Heart right ventricle (tissue), 16 donors: Measurements from ENCODE around the gene CMIP. TPM values are rescaled to one million over a fixed set of nuclear protein-coding genes. Genes with fewer than 3 reads are reported as not detected.

ENCODE experiments used
- ATAC-seq, 8 donors: fragments of 200-7000 bp; cut with Tn5 transposase; one replicate each; pipeline ENCODE4 v1.9.1; 2020; ENCODE audit warnings: mild to moderate bottlenecking in 8 of 8, moderate library complexity in 8 of 8, moderate number of reproducible peaks in 1 of 8
- DNase-seq, 2 donors: peaks; one replicate each; pipeline ENCODE4 v3.0.0-alpha.2; 2020
- H3K27ac ChIP-seq, 10 donors: fragments of 200-600 bp; sonication (generic) in 2 of 10; one replicate each; pipeline versions ENCODE4 v1.5.0 to v1.8.0; 2020 to 2022; ENCODE audit warnings: mild to moderate bottlenecking in 3 of 10
- H3K27me3 ChIP-seq, 7 donors: fragments of 200-600 bp; one replicate each; pipeline ENCODE4 v1.8.0; 2021 to 2022; ENCODE audit warnings: mild to moderate bottlenecking in 2 of 7
- H3K36me3 ChIP-seq, 9 donors: fragments of 200-600 bp; sonication (generic) in 1 of 9; one replicate each; pipeline versions ENCODE4 v1.5.0 to v1.8.0; 2020 to 2022; ENCODE audit warnings: mild to moderate bottlenecking in 2 of 9
- H3K4me1 ChIP-seq, 9 donors: fragments of 200-600 bp; sonication (generic) in 1 of 9; one replicate each; pipeline versions ENCODE4 v1.5.0 to v1.8.0; 2020 to 2022; ENCODE audit warnings: mild to moderate bottlenecking in 4 of 9
- H3K4me3 ChIP-seq, 10 donors: fragments of 200-600 bp; sonication (generic) in 2 of 10; one replicate each; pipeline versions ENCODE4 v1.5.0 to v1.8.0; 2020 to 2022; ENCODE audit warnings: mild to moderate bottlenecking in 7 of 10, moderate library complexity in 2 of 10
- H3K9me3 ChIP-seq, 11 donors: fragments of 200-600 bp in 10 of 11; sonication (generic) in 2 of 11; one replicate each; pipeline versions ENCODE4 v1.5.0 to v1.8.0; 2013 to 2022; ENCODE audit warnings: mild to moderate bottlenecking in 2 of 11, control low read depth in 1 of 11, moderate library complexity in 1 of 11
- WGBS, 2 donors: extraction: QIAGEN DNeasy Blood & Tissue Kit; methylation state at CpG; one replicate each; pipeline ENCODE4 v1.1.7; 2013; ENCODE audit warnings: inconsistent platforms in 1 of 2; 5-methylcytosine and 5-hydroxymethylcytosine counted together
- intact Hi-C, 10 donors: fragments of 100-400 bp; cut with DNase I; formaldehyde crosslinking; loops; one replicate each; pipeline versions ENCODE4 v1.11.1 to v1.14.2; 2022
- polyA plus RNA-seq, 2 donors: library from polyadenylated mRNA; stranded (reverse); fragments of 200-250 nt; gene quantifications; one replicate each; pipeline ENCODE4 v1.2.3, GENCODE V29; 2013
- total RNA-seq, 10 donors: library from RNA; stranded (reverse); fragmentation: NEBNext Ultra II Directional in 3 of 10; extraction: Animal tissue kit (Norgen Biotek cat#: 25700) in 3 of 10; gene quantifications; one replicate each; pipeline versions ENCODE4 v1.2.1 to v1.2.4, GENCODE V29; 2021 to 2023
- TF ChIP-seq, protein P1 (sequence below), 9 donors: fragments of 200-600 bp; sonication (generic) in 2 of 9; IDR thresholded peaks; one replicate each; pipeline versions ENCODE4 v1.5.0 to v1.8.0; 2021 to 2022; ENCODE audit warnings: antibody characterized with exemption in 9 of 9, mild to moderate bottlenecking in 5 of 9, moderate library complexity in 1 of 9
- donor health status: Arrhythmogenic right ventricular cardiomyopathy.
- donor health status: ischemic (EF 13 %, LVEDD 7.1; RV severe dilation, severe dysfunction).
- donor health status: healthy with polysubstance abuse.
- donor health status: DM: no; HTN: yes; CAD: no.
- donor health status: DM: no; HTN: no; CAD: no.
- donor health status: ischemic (EF 25% LVEDD 6.9; RV normal size, moderate dysfunction).
- donor health status: ischemic (EF 25% LVEDD 5.7; RV mildly dilated, moderate dysfunction).
- donor health status: healthy.
- donor health status: DM: yes; HTN: yes; CAD: no.
- donor health status: Ischemic cardiomyopathy.
- donor health status: ischemic (EF 35%, LVEDD 5.7; RV mildly dilated, moderate dysfunction).
- donor health status: nonischemic (EF 11% LVEDD 7.7; RV severe dilation, severe dysfunction).
- donor health status: DM: yes; HTN: yes; CAD: no.
- donor health status: PGD.
- donor health status: ischemic (EF 29% LVEDD 5.4; RV normal size, mild dysfunction).
- donor health status: nonischemic (EF 23%, LVEDD 6.1; RV moderate dilation, normal function).

The CMIP gene
- total and polyA plus RNA-seq, 12 donors = 5.4 to 32.8 (median 13.0) TPM

DNA sequence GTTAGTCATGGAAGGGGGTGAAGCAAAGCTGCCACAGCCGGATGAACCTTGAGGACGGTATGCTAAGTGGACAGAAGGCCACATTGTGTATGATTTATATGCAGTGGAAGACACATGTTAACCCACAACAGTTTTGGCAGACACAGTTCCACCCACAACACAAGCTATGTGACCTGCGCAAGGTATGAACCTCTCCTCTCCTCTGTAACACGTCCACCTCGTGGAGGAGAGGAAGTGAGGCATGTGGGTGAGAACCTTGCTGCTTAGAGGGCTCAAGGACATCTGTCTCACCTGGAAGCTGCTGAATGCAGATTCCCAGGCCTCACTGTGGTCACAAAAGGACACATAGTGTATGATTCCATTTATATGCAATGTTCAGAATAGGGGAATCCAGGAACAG is 198.3 kb downstream of the CMIP start:
- H3K36me3 ChIP-seq = peaks cover 0 to 9% (median 0%) of the 10 kb centered on the region in 9 donors
- no peaks in the 10 kb centered on the region for H3K9me3 ChIP-seq
- TF ChIP-seq, protein P1, sequence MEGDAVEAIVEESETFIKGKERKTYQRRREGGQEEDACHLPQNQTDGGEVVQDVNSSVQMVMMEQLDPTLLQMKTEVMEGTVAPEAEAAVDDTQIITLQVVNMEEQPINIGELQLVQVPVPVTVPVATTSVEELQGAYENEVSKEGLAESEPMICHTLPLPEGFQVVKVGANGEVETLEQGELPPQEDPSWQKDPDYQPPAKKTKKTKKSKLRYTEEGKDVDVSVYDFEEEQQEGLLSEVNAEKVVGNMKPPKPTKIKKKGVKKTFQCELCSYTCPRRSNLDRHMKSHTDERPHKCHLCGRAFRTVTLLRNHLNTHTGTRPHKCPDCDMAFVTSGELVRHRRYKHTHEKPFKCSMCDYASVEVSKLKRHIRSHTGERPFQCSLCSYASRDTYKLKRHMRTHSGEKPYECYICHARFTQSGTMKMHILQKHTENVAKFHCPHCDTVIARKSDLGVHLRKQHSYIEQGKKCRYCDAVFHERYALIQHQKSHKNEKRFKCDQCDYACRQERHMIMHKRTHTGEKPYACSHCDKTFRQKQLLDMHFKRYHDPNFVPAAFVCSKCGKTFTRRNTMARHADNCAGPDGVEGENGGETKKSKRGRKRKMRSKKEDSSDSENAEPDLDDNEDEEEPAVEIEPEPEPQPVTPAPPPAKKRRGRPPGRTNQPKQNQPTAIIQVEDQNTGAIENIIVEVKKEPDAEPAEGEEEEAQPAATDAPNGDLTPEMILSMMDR (IDR thresholded peaks at IDR 0.05) = no peak
- no peak overlapping the region for H3K27ac ChIP-seq
- no peak for ATAC-seq
- H3K4me3 ChIP-seq = no peak overlapping the region
- no peaks in the 10 kb centered on the region for H3K27me3 ChIP-seq
- intact Hi-C loops = no loop called here
- H3K4me1 ChIP-seq = peaks cover 0 to 37% (median 18%) of the 10 kb centered on the region in 9 donors
- DNase-seq = no peak
- WGBS, 2 donors = 92 to 97% methylated on average over 5 of the region's 5 CpGs

DNA sequence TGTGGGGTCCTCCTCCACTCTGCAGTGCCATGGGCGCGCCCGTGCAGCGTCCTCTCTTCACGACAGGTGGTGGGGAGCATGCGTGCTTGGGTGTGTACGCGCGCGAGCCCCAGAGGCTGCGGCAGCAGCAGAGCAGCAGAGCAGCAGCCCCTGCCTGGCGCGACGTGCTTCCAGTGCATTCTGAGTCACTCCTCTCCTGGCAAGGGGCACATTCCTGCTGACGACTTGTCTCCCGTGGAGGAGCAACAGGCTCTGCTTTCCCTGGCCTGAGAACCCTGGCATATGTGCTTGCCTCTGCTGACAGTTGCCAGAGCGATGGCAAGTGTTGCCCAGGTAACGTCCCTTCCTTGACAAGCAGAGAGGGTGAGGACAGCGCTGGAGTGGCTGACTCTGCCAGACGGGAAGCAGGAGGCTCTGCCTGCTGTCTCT is 200.7 kb downstream of the CMIP start:
- H3K9me3 ChIP-seq = no peaks in the 10 kb centered on the region
- DNase-seq = peak; percentile 61 to 66
- H3K4me3 ChIP-seq = peak overlapping the region in 5 of 10 donors; percentile 11 to 40 (median 20)
- TF ChIP-seq, protein P1 (IDR thresholded peaks at IDR 0.05) = no peak
- peak; percentile 61 to 97 (median 90) for ATAC-seq
- 32 to 43% methylated on average over 20 of the region's 20 CpGs for WGBS, 2 donors
- H3K4me1 ChIP-seq = peaks cover 0 to 16% (median 12%) of the 10 kb centered on the region in 9 donors
- peaks cover 0 to 9% (median 0%) of the 10 kb centered on the region in 9 donors for H3K36me3 ChIP-seq
- no peaks in the 10 kb centered on the region for H3K27me3 ChIP-seq
- intact Hi-C loops = no loop called here
- H3K27ac ChIP-seq = no peak overlapping the region

DNA sequence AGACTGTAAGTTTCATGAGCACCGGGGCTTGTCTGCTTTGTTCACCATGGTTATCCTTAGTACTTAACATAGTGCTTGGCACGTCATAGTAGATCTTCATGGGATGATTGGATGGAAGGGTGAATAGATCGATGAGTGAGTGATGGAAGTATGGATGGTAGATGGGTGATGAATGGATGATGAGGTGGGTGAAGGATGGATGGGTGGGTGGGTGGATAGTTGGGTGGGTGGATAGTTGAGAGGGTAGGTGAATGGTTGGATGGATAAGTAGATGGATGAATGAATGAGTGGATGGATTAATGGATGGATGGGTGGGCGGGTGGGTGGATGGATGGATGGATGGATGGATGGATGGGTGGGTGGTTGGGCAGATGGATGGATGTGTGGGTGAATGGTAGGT is 201.3 kb downstream of the CMIP start:
- Histone ChIP-seq H3K4me3 (no peak overlapping the region), H3K4me1 (peaks cover 0 to 18% (median 12%) of the 10 kb centered on the region in 9 donors), H3K36me3 (peaks cover 0 to 9% (median 0%) of the 10 kb centered on the region in 9 donors), H3K9me3 (no peaks in the 10 kb centered on the region), H3K27me3 (no peaks in the 10 kb centered on the region), H3K27ac (no peak overlapping the region)
- TF ChIP-seq, protein P1 (IDR thresholded peaks at IDR 0.05) = no peak
- WGBS, 2 donors = 69 to 80% methylated on average over 4 of the region's 4 CpGs
- ATAC-seq (no peak), DNase-seq (no peak)
- intact Hi-C loops = no loop called here

DNA sequence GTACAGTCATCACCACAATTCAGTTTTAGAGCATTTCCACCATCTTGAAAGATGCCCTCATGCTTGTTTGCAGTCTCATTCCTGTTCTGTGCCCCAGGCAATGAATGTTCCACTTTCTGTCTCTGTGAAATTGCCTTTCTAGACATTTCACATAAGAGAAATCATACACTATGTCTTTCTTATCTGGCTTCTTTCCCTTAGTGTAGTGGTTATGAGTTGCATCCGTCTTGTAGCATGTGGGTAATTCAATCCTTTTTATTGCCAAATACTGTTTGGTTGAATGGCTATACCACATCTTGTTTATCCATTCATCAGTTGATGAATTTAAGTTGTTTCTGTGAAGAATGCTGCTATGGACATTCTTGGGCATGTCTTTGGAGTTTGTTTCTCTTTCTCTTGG is 202.0 kb downstream of the CMIP start:
- TF ChIP-seq, protein P1 (IDR thresholded peaks at IDR 0.05) = no peak
- H3K4me3 ChIP-seq = no peak overlapping the region
- no peak for ATAC-seq
- no peak for DNase-seq
- H3K4me1 ChIP-seq = peaks cover 0 to 24% (median 13%) of the 10 kb centered on the region in 9 donors
- peaks cover 0 to 5% (median 0%) of the 10 kb centered on the region in 9 donors for H3K36me3 ChIP-seq
- H3K27ac ChIP-seq = no peak overlapping the region
- WGBS, 2 donors = 93 to 95% methylated on average over 1 of the region's 1 CpG
- intact Hi-C loops = no loop called here
- no peaks in the 10 kb centered on the region for H3K27me3 ChIP-seq
- H3K9me3 ChIP-seq = no peaks in the 10 kb centered on the region
